HL-60 (cell line): ENCODE measurements around the gene RNF169.

ENCODE experiments used
- DNase-seq, 2 experiments: peaks; one replicate each; pipeline ENCODE4 v3.0.0-alpha.2; 2010 to 2020; ENCODE audit warnings: low read depth in 1 of 2, low spot score in 1 of 2
- H3K27ac ChIP-seq: fragments of 250-450 bp; sonication (Bioruptor Pico); replicated peaks from 2 replicates; pipeline ENCODE4 v1.5.1; 2020; ENCODE audit warnings: mild to moderate bottlenecking, moderate library complexity
- H3K27me3 ChIP-seq: fragments of 250-450 bp; sonication (Bioruptor Pico); 2 replicates; pipeline ENCODE4 v1.5.1; 2021; ENCODE audit warnings: mild to moderate bottlenecking, moderate library complexity; ENCODE audit not compliant: insufficient read depth, poor library complexity, severe bottlenecking
- H3K4me3 ChIP-seq: replicated peaks from 2 replicates; pipeline ENCODE4 v1.5.1; 2011; ENCODE audit warnings: mild to moderate bottlenecking, control low read depth, low read length; ENCODE audit not compliant: insufficient read depth
- GABPA ChIP-seq: IDR thresholded peaks from 2 replicates; pipeline ENCODE4 v1.6.1; 2012; ENCODE audit warnings: low read depth
- POLR2AphosphoS5 ChIP-seq: IDR thresholded peaks from 2 replicates; pipeline ENCODE4 v1.6.1; 2012; ENCODE audit warnings: low read depth
- SPI1 ChIP-seq: IDR thresholded peaks from 2 replicates; pipeline ENCODE4 v1.6.1; 2012; ENCODE audit warnings: low read depth, mild to moderate bottlenecking, borderline replicate concordance
- TF ChIP-seq, protein P1 (sequence below): IDR thresholded peaks from one replicate; pipeline ENCODE4 v1.5.1; 2011; ENCODE audit warnings: low read length, control low read depth, inconsistent platforms; ENCODE audit not compliant: insufficient read depth
- TF ChIP-seq, protein P2 (sequence below): IDR thresholded peaks from 2 replicates; pipeline ENCODE4 v1.6.1; 2012; ENCODE audit warnings: low read depth; ENCODE audit not compliant: insufficient replicate concordance

RNF169 gene

DNA sequence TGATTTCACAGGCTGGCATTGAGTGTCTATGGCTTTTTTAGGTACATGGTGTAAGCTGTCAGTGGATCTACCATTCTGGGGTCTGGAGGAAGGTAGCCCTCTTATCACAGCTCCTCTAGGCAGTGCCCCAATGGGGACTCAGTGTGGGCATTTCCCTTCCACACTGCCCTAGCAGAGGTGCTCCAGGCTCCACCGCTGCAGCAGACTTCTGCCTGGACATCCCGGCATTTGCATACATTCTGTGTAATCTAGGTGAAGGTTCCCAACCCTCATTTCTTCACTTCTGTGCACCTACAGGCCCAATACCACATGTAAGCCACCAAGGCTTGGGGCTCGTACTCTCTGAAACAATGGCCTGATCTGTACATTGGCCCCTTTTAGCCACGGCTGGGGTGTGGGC, 78.3 kb downstream of the RNF169 start:
- no peak for DNase-seq
- TF ChIP-seq, protein P1, sequence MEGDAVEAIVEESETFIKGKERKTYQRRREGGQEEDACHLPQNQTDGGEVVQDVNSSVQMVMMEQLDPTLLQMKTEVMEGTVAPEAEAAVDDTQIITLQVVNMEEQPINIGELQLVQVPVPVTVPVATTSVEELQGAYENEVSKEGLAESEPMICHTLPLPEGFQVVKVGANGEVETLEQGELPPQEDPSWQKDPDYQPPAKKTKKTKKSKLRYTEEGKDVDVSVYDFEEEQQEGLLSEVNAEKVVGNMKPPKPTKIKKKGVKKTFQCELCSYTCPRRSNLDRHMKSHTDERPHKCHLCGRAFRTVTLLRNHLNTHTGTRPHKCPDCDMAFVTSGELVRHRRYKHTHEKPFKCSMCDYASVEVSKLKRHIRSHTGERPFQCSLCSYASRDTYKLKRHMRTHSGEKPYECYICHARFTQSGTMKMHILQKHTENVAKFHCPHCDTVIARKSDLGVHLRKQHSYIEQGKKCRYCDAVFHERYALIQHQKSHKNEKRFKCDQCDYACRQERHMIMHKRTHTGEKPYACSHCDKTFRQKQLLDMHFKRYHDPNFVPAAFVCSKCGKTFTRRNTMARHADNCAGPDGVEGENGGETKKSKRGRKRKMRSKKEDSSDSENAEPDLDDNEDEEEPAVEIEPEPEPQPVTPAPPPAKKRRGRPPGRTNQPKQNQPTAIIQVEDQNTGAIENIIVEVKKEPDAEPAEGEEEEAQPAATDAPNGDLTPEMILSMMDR, result no peak
- TF ChIP-seq POLR2AphosphoS5, result no peak
- no peak for TF ChIP-seq GABPA
- TF ChIP-seq, protein P2, sequence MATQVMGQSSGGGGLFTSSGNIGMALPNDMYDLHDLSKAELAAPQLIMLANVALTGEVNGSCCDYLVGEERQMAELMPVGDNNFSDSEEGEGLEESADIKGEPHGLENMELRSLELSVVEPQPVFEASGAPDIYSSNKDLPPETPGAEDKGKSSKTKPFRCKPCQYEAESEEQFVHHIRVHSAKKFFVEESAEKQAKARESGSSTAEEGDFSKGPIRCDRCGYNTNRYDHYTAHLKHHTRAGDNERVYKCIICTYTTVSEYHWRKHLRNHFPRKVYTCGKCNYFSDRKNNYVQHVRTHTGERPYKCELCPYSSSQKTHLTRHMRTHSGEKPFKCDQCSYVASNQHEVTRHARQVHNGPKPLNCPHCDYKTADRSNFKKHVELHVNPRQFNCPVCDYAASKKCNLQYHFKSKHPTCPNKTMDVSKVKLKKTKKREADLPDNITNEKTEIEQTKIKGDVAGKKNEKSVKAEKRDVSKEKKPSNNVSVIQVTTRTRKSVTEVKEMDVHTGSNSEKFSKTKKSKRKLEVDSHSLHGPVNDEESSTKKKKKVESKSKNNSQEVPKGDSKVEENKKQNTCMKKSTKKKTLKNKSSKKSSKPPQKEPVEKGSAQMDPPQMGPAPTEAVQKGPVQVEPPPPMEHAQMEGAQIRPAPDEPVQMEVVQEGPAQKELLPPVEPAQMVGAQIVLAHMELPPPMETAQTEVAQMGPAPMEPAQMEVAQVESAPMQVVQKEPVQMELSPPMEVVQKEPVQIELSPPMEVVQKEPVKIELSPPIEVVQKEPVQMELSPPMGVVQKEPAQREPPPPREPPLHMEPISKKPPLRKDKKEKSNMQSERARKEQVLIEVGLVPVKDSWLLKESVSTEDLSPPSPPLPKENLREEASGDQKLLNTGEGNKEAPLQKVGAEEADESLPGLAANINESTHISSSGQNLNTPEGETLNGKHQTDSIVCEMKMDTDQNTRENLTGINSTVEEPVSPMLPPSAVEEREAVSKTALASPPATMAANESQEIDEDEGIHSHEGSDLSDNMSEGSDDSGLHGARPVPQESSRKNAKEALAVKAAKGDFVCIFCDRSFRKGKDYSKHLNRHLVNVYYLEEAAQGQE, result no peak
- no peak for TF ChIP-seq SPI1
- Histone ChIP-seq H3K4me3 (no peak overlapping the region), H3K27me3 (no peaks in the 10 kb centered on the region), H3K27ac (no peak overlapping the region)

DNA sequence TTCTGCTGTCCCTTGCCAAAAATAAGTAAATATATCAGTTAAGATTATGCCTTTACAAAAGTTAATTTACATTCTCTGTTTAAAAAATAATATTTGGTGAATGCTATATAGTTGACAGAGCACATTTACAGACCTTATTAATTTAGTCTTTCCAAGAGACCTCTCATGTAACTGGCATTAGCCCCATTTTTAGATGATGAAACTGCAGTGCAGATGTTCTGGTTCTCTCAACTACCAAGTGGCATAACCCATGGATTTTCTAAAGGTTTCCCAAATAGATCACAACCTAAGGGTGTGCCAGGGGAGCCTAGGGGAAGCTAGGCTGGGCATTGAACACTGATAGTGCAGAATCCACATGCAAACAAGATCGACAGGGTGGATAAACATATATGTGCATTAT, 88.5 kb downstream of the RNF169 start:
- Histone ChIP-seq H3K27me3 (no peaks in the 10 kb centered on the region), H3K27ac (no peak overlapping the region), H3K4me3 (no peak overlapping the region)
- no peak for DNase-seq
- TF ChIP-seq SPI1 (no peak), GABPA (no peak), POLR2AphosphoS5 (no peak)
- TF ChIP-seq, protein P2, result no peak
- TF ChIP-seq, protein P1, result no peak

DNA sequence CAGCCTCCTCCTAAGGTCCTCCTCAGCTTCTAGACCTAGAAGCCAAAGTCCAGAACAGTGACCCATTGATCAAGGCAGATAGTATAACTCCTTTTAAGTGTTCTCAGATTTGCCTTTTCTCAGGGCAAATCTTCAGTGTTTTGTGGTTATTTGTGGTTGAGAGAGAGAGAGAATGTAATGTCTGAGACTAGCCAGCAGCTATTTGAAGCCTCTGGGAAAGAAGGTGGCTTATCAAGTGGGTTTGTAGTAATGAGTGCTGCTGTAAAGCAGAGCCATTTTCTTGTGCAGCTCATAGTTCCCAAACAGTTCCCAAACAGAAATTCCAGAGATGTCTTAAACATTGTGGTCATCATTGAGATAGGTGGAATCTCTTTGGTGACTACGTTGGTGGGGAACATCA, 89.5 kb downstream of the RNF169 start:
- H3K27me3 ChIP-seq, result no peaks in the 10 kb centered on the region
- H3K27ac ChIP-seq, result no peak overlapping the region
- no peak overlapping the region for H3K4me3 ChIP-seq
- DNase-seq, result no peak
- TF ChIP-seq, protein P1, result no peak
- TF ChIP-seq GABPA (no peak), SPI1 (no peak)
- TF ChIP-seq, protein P2, result no peak
